ENCODE data around the gene FOXD4L5.
"Not testable (repeated sequence)": the region's sequence is repeated elsewhere in the genome, so short reads cannot be mapped to it uniquely, and the experiment has no call there.

FOXD4L5 gene

GRCh38 chr9:65285109-65285508, at the start of gene FOXD4L5:
Gene FOXD4L5, minus strand, starts transcription at chr9:65285209. Its CDS starts 832 bp downstream, at chr9:65284377.
- DNase-seq (ENCODE audit: low read depth in 2 of 2) = not testable (repeated sequence)

GRCh38 chr9:65283943-65284342, 1.1 kb downstream of the FOXD4L5 start:
- DNase-seq (ENCODE audit: low read depth in 2 of 2) = not testable (repeated sequence)

- not testable (repeated sequence) for DNase-seq (ENCODE audit: low read depth in 2 of 2)
Measured at GRCh38 chr9:65282976-65283375, 2.0 kb downstream of the FOXD4L5 start.

Data from stimulated activated CD8-positive, alpha-beta memory T cell treated with anti-CD3 and anti-CD28 coated beads, Interleukin-15, amount 100 ng/mL, for 4 hours (primary cell).